Gastrocnemius medialis (tissue), 4 donors: Measurements from ENCODE around the gene HLA-B.

Experiments used
- POLR2A ChIP-seq, 2 donors: fragments of 450-650 bp; IDR thresholded peaks; one replicate each; pipeline ENCODE4 v1.6.1; 2017; ENCODE audit warnings: antibody characterized with exemption in 2 of 2, mild to moderate bottlenecking in 2 of 2, moderate library complexity in 2 of 2
- TF ChIP-seq, protein P1 (sequence below), 5 experiments: fragments of 450-650 bp in 3 of 5; fragments of 200-600 bp in 2 of 5; sonication (generic) in 2 of 5; IDR thresholded peaks in 4 of 5; conservative IDR thresholded peaks in 1 of 5; 1 replicate in 4 of 5; 2 replicates in 1 of 5; pipeline ENCODE4 v1.5.1; 2016 to 2019; ENCODE audit warnings: antibody characterized with exemption in 5 of 5, mild to moderate bottlenecking in 3 of 5, moderate library complexity in 3 of 5

DNA sequence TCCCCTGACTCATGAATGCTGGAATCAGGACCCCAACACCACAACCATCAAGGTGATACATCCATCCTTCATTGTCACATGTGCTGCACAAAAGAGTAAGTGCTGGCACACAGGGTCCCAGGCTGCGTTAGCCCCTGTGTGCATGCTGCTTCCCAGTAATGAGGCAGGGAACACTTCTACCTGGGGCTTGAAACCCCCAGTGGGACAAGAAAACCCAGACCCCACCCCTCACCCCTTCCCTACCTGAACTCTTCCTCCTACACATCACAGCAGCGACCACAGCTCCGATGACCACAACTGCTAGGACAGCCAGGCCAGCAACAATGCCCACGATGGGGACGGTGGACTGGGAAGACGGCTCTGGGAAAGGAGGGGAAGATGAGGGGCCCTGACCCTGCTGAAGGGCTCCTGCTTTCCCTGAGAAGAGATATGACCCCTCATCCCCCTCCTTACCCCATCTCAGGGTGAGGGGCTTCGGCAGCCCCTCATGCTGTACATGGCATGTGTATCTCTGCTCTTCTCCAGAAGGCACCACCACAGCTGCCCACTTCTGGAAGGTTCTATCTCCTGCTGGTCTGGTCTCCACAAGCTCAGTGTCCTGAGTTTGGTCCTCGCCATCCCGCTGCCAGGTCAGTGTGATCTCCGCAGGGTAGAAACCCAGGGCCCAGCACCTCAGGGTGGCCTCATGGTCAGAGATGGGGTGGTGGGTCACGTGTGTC is 2.0 kb downstream of the HLA-B start:
- TF ChIP-seq, protein P1, sequence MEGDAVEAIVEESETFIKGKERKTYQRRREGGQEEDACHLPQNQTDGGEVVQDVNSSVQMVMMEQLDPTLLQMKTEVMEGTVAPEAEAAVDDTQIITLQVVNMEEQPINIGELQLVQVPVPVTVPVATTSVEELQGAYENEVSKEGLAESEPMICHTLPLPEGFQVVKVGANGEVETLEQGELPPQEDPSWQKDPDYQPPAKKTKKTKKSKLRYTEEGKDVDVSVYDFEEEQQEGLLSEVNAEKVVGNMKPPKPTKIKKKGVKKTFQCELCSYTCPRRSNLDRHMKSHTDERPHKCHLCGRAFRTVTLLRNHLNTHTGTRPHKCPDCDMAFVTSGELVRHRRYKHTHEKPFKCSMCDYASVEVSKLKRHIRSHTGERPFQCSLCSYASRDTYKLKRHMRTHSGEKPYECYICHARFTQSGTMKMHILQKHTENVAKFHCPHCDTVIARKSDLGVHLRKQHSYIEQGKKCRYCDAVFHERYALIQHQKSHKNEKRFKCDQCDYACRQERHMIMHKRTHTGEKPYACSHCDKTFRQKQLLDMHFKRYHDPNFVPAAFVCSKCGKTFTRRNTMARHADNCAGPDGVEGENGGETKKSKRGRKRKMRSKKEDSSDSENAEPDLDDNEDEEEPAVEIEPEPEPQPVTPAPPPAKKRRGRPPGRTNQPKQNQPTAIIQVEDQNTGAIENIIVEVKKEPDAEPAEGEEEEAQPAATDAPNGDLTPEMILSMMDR (IDR thresholded peaks at IDR 0.05 in 4 of 5, conservative IDR thresholded peaks at IDR 0.05 in 1 of 5) = no peak
- no peak for TF ChIP-seq POLR2A (IDR thresholded peaks at IDR 0.05)
